Neutrophil (primary cell): Measurements from ENCODE around the gene TSR1.

Source experiments
- H3K27ac ChIP-seq: fragments of 200-600 bp; sonication (generic); 2 replicates; pipeline ENCODE4 v1.5.1; 2016; ENCODE audit warnings: mild to moderate bottlenecking, moderate library complexity
- H3K27me3 ChIP-seq: fragments of 200-600 bp; sonication (generic); 2 replicates; pipeline ENCODE4 v1.6.0; 2016; ENCODE audit warnings: mild to moderate bottlenecking
- H3K36me3 ChIP-seq: fragments of 200-600 bp; sonication (generic); 2 replicates; pipeline ENCODE4 v1.5.1; 2017
- H3K4me1 ChIP-seq, 2 experiments: fragments of 200-600 bp in 1 of 2; sonication (generic) in 1 of 2; 1 replicate in 1 of 2; 2 replicates in 1 of 2; pipeline versions ENCODE4 v1.5.1 to v1.6.1; 2013 to 2016; ENCODE audit warnings: low read depth in 1 of 2, low read length in 1 of 2, mild to moderate bottlenecking in 1 of 2, moderate library complexity in 1 of 2; ENCODE audit not compliant: control insufficient read depth in 1 of 2, insufficient read depth in 1 of 2
- H3K4me3 ChIP-seq, 2 experiments: fragments of 200-600 bp in 1 of 2; sonication (generic) in 1 of 2; 1 replicate in 1 of 2; 2 replicates in 1 of 2; pipeline ENCODE4 v1.5.1; 2013 to 2016; ENCODE audit warnings: low read depth in 1 of 2, low read length in 1 of 2, mild to moderate bottlenecking in 1 of 2, moderate library complexity in 1 of 2
- H3K9me3 ChIP-seq: fragments of 200-600 bp; sonication (generic); 2 replicates; pipeline ENCODE4 v1.5.1; 2016
- TF ChIP-seq, protein P1 (sequence below): fragments of 200-600 bp; sonication (generic); IDR thresholded peaks from 2 replicates; pipeline ENCODE4 v1.5.1; 2016; ENCODE audit warnings: antibody characterized with exemption

Gene TSR1

GRCh38 chr17:2336215-2336851 is at the start of gene TSR1:
TSS of gene TSR1 (minus strand) at chr17:2336457. CDS start at chr17:2336427, 30 bp downstream.
- peaks cover 19 to 21% of the 10 kb centered on the region in 2 experiments for H3K4me1 ChIP-seq
- H3K4me3 ChIP-seq: peak within 1 kb of the TSS; percentile 84 to 94
- no peaks in the 10 kb centered on the region for H3K27me3 ChIP-seq
- peak within 1 kb of the TSS; percentile 83 for H3K27ac ChIP-seq
- H3K9me3 ChIP-seq: no peaks in the 10 kb centered on the region
- TF ChIP-seq, protein P1, sequence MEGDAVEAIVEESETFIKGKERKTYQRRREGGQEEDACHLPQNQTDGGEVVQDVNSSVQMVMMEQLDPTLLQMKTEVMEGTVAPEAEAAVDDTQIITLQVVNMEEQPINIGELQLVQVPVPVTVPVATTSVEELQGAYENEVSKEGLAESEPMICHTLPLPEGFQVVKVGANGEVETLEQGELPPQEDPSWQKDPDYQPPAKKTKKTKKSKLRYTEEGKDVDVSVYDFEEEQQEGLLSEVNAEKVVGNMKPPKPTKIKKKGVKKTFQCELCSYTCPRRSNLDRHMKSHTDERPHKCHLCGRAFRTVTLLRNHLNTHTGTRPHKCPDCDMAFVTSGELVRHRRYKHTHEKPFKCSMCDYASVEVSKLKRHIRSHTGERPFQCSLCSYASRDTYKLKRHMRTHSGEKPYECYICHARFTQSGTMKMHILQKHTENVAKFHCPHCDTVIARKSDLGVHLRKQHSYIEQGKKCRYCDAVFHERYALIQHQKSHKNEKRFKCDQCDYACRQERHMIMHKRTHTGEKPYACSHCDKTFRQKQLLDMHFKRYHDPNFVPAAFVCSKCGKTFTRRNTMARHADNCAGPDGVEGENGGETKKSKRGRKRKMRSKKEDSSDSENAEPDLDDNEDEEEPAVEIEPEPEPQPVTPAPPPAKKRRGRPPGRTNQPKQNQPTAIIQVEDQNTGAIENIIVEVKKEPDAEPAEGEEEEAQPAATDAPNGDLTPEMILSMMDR: peak; percentile 46
- peaks cover 16% of the 10 kb centered on the region for H3K36me3 ChIP-seq

- Histone ChIP-seq H3K27ac (peak overlapping the region; percentile 76), H3K4me3 (no peak overlapping the region), H3K9me3 (no peaks in the 10 kb centered on the region), H3K27me3 (no peaks in the 10 kb centered on the region), H3K4me1 (peaks cover 16 to 25% of the 10 kb centered on the region in 2 experiments), H3K36me3 (peaks cover 49% of the 10 kb centered on the region)
- TF ChIP-seq, protein P1: no peak
Observed at GRCh38 chr17:2385240-2386210, 49.3 kb upstream of the TSR1 start.

DNA sequence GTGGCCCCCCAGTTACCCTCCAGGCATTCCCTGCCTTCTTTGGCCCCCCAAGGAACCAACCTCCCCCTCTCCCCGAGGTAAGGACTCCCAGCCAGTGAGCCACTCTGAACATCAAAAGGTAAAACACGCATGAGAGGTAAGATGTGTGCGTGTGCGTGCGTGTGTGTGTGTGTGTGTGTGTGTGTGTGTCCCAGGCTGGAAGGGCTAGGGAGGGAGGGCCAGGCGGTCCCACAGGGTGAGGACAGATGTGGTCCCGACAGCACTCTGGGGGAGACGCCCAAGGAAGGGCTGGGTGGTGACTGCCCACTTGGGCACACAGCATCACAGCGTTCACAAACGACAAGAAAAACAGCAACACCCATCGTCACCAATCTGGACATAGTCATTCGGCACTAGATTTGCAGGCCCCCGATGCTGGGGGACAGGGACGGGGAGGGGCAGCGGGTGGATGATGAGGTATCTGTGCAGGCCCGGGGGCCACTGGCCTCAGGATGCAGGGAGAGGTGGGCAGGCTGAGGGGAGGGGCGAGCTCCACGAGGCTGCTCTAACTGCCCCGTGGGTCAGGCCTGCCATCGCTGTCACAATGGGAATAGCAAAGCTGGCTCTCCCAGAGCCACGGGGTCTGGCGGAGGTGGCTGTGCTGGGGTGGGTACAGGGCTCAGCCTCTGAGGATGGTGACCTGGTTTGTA is 48.3 kb upstream of the TSR1 start:
- H3K27ac ChIP-seq: peak overlapping the region; percentile 76
- peaks cover 7 to 15% of the 10 kb centered on the region in 2 experiments for H3K4me1 ChIP-seq
- H3K36me3 ChIP-seq: peaks cover 58% of the 10 kb centered on the region
- no peaks in the 10 kb centered on the region for H3K9me3 ChIP-seq
- no peak overlapping the region for H3K4me3 ChIP-seq
- H3K27me3 ChIP-seq: no peaks in the 10 kb centered on the region
- TF ChIP-seq, protein P1: no peak

- TF ChIP-seq, protein P1: no peak
- peaks cover 4 to 10% of the 10 kb centered on the region in 2 experiments for H3K4me1 ChIP-seq
- peaks cover 67% of the 10 kb centered on the region for H3K36me3 ChIP-seq
Observed at GRCh38 chr17:2383628-2384167, 47.4 kb upstream of the TSR1 start.

More at GRCh38 chr17:2383628-2384167, 47.4 kb upstream of the TSR1 start:
- no peaks in the 10 kb centered on the region for H3K9me3 ChIP-seq
- peak overlapping the region; percentile 76 for H3K27ac ChIP-seq
- no peaks in the 10 kb centered on the region for H3K27me3 ChIP-seq
- no peak overlapping the region for H3K4me3 ChIP-seq
